HFF-Myc (cell line): ENCODE measurements around the gene GTPBP4.
"Not testable (repeated sequence)": the region's sequence is repeated elsewhere in the genome, so short reads cannot be mapped to it uniquely, and the experiment has no call there.

Experiments used
- DNase-seq: peaks from one replicate; pipeline ENCODE4 v3.0.0-alpha.2; 2011; ENCODE audit warnings: low read depth; ENCODE audit errors: extremely low read depth
- H3K4me3 ChIP-seq: replicated peaks from 2 replicates; pipeline ENCODE4 v1.5.1; 2011; ENCODE audit warnings: low read depth, mild to moderate bottlenecking, control low read depth, low read length
- TF ChIP-seq, protein P1 (sequence below): IDR thresholded peaks from 2 replicates; pipeline ENCODE4 v1.5.1; 2012; ENCODE audit warnings: mild to moderate bottlenecking, low read depth, low read length, control low read depth; ENCODE audit errors: missing control alignments

Gene GTPBP4

DNA sequence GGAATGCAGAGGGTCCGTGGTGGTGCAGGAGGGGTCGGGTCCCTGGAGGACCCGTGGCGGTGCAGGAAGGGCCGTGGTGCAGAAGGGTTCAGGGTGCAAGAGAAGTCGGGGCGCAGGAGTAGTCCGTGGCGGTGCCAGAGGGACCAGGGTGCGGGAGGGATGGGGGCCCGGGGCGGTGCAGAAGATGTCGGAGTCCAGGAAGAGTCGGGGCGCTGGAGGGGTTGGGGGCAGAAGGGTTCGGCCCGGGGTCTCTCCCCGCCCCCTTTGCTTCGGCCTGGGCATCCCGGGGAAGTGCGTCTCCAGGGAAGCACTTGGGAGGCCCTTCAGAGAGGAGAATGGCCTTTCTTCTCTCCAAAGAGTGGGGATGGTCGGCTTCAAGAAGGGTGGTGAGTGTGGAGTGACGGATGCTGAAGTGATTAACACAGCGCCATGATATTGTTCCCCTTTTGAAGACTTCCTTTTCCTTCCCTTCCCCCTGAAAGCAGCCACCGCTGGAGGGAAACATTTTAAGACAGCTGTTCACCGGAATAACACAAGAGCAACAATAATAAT is 68.9 kb downstream of the GTPBP4 start:
- H3K4me3 ChIP-seq, result peak overlapping the region; percentile 95
- TF ChIP-seq, protein P1, sequence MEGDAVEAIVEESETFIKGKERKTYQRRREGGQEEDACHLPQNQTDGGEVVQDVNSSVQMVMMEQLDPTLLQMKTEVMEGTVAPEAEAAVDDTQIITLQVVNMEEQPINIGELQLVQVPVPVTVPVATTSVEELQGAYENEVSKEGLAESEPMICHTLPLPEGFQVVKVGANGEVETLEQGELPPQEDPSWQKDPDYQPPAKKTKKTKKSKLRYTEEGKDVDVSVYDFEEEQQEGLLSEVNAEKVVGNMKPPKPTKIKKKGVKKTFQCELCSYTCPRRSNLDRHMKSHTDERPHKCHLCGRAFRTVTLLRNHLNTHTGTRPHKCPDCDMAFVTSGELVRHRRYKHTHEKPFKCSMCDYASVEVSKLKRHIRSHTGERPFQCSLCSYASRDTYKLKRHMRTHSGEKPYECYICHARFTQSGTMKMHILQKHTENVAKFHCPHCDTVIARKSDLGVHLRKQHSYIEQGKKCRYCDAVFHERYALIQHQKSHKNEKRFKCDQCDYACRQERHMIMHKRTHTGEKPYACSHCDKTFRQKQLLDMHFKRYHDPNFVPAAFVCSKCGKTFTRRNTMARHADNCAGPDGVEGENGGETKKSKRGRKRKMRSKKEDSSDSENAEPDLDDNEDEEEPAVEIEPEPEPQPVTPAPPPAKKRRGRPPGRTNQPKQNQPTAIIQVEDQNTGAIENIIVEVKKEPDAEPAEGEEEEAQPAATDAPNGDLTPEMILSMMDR, result no peak
- no peak for DNase-seq

DNA sequence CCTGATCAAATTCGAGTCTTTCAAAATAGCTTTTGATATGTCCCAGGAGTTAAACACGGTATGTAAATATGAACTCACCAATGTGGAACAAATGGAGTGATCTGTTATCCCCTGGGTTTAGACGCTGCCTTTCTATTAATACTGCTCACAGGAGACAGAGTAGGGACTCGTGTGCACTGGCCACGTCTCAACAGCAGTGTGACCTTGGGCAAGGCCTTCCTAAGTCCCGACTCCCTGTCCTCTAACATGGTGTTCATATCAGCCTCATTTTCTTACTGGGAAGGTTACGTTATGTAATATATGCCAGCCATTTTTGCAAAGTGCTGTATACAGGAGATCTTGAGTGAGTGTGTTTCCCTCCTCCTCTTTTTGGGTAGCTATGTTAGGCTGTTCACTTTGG is 69.8 kb downstream of the GTPBP4 start:
- peak overlapping the region; percentile 95 for H3K4me3 ChIP-seq
- TF ChIP-seq, protein P1, result no peak
- no peak for DNase-seq

DNA sequence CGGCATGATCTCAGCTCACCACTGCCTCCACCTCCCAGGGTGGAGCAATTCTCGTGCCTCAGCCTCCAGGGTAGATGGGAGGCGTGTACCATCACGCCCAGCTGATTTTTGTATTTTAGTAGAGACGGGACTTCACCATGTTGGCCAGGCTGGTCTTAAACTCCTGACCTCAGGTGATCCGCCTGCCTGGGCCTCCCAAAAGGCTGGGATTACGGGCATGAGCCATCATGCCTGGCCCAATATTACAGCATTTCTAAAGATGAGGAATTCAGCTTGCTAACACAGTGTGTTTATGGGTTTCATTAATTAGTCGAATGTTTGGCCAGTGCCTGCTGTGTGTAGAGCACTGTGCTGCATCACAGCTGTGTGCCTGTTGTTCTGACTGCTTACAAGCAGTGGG is 71.7 kb downstream of the GTPBP4 start:
- no peak for DNase-seq
- TF ChIP-seq, protein P1, result no peak

DNA sequence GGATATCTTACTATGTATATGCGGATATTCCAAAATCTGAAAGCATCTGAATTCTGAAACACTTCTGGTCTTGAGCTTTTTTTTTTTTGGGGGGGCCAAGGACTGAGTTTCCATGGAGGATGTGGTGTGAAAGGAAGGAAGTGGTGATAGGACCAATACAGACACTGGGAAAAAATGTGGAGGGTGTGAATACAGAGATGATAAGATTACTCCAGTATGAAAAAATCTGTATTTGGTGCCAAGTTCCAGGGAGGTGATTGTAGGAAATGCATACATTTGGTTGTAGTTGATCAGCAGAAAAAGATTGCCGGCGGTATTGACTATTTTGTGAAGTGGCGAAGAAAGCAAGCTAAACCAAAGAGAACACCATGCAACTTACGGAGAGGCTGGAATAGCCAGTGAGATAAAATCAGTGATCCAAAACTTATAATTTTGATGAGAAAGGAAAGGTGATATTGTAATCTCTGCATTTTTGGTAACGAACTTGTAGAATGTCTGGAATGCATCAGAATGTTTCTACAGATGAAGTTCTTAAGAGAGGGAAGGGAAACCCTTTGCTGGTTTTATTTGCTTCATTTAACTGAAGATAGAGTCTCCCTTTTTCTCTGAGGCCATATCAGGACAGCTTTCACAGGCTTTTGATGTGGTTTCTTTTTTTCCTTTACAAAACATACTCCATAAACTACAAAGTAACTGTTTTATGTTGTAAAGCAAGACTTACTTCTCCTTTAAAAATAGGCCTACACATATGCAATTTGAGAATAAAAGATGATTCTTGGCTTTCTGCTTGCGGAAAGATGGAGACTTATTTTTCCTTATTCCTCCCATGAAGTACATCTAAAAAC is 73.9 kb downstream of the GTPBP4 start:
- DNase-seq, result no peak
- no peak overlapping the region for H3K4me3 ChIP-seq
- TF ChIP-seq, protein P1, result no peak

More for the DNA sequence above, 71.7 kb downstream of the GTPBP4 start:
- no peak overlapping the region for H3K4me3 ChIP-seq

DNA sequence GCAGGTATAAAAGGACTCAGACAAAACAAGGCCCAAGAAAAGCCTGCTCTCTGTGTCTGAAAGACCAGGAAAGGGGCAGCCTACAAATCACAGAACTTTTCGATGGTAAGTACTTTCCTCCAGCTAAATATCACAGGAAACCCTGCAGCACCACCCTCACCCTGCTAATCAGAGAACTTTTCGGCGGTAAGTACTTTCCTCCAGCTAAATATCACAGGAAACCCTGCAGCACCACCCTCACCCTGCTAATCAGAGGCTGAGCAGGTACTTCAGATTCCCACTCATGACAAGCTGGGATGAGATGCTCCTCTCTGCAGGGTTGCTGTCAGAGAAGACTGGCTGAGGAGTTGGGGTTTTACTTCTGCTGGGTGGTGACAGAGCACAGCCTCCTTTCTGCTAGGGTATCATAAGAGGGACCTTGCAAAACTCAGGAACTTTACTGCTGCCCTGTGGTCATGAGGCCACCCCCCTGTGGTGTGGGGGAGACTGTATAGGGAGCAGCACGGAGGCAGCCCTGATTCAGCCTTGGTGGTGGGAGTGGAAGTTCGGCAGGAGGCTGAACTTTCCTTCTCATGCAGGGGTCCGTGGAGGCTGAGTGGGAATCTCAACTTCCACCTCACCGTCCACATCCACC is 75.1 kb downstream of the GTPBP4 start:
- TF ChIP-seq, protein P1, result no peak
- DNase-seq, result no peak
- H3K4me3 ChIP-seq, result no peak overlapping the region

DNA sequence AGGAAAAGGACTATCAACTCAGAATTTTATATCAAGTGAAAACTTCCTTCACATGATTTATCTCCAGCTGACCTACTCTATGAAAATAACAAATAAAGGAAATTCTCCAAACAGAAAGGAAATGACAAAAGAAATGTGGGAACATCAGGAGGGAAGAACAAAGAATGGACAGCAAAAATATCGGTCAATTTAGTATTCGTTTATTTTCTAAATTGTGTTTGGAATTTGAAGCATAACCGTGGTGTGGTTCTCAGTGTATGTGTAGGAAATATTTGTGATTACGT is 76.7 kb downstream of the GTPBP4 start:
- TF ChIP-seq, protein P1, result no peak
- no peak overlapping the region for H3K4me3 ChIP-seq
- DNase-seq, result no peak

DNA sequence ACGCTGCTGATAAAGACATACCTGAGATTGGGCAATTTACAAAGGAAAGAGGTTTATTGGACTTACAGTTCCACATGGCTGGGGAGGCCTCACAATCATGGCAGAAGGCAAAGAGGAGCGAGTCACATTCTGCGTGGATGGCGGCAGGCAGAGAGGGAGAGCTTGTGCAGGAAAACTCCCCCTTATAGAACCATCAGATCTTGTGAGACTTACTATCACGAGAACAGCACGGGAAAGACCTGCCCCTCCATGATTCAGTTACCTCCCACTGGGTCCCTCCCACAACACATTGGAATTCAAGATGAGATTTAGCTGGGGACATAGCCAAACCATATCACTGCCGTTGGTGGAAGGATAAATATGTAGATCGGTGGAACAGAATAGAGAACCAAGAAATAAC is 78.5 kb downstream of the GTPBP4 start:
- not testable (repeated sequence) for DNase-seq, H3K4me3 ChIP-seq
